Tibial nerve (tissue), 4 donors: Measurements from ENCODE around the gene KRTAP5-1. TPM values are rescaled to one million over a fixed set of nuclear protein-coding genes. Genes with fewer than 3 reads are reported as not detected.

ENCODE experiments used
- DNase-seq, 2 donors: peaks; one replicate each; pipeline ENCODE4 v3.0.0-alpha.2; 2019; ENCODE audit warnings: low spot score in 2 of 2
- H3K27ac ChIP-seq, 4 donors: fragments of 200-600 bp; sonication (generic) in 3 of 4; one replicate each; pipeline ENCODE4 v1.5.1; 2017 to 2019; ENCODE audit warnings: mild to moderate bottlenecking in 1 of 4
- H3K27me3 ChIP-seq, 2 donors: fragments of 200-600 bp; sonication (generic) in 1 of 2; one replicate each; pipeline versions ENCODE4 v1.5.1 to v1.6.0; 2017 to 2019
- H3K36me3 ChIP-seq, 3 donors: fragments of 200-600 bp; sonication (generic); one replicate each; pipeline ENCODE4 v1.5.1; 2018 to 2019
- H3K4me1 ChIP-seq, 4 donors: fragments of 200-600 bp; sonication (generic) in 3 of 4; one replicate each; pipeline ENCODE4 v1.5.1; 2017 to 2019
- H3K4me3 ChIP-seq, 4 donors: fragments of 200-600 bp; sonication (generic) in 3 of 4; one replicate each; pipeline ENCODE4 v1.5.1; 2017 to 2019; ENCODE audit warnings: mild to moderate bottlenecking in 1 of 4, moderate library complexity in 1 of 4
- H3K9me3 ChIP-seq, 4 donors: fragments of 200-600 bp; sonication (generic) in 3 of 4; one replicate each; pipeline ENCODE4 v1.5.1; 2017 to 2019
- EP300 ChIP-seq, 2 donors: sonication (generic); formaldehyde crosslinking; IDR thresholded peaks; one replicate each; pipeline ENCODE4 v1.6.1; 2017; ENCODE audit warnings: antibody characterized with exemption in 2 of 2, mild to moderate bottlenecking in 1 of 2
- POLR2A ChIP-seq, 2 donors: fragments of 450-650 bp; IDR thresholded peaks; one replicate each; pipeline ENCODE4 v1.6.1; 2017; ENCODE audit warnings: antibody characterized with exemption in 2 of 2, mild to moderate bottlenecking in 2 of 2, moderate library complexity in 2 of 2
- WGBS, 2 donors: methylation state at CpG; one replicate each; pipeline ENCODE4 v1.1.5; 2018; 5-methylcytosine and 5-hydroxymethylcytosine counted together
- total RNA-seq, 4 donors: library from RNA; depleted of rRNA; stranded (reverse); fragments of >200 nt; gene quantifications; one replicate each; pipeline ENCODE4 v1.1.0, GENCODE V29; 2016
- TF ChIP-seq, protein P1 (sequence below), 5 experiments: fragments of 200-600 bp in 3 of 5; fragments of 450-650 bp in 2 of 5; sonication (generic) in 3 of 5; IDR thresholded peaks; one replicate each; pipeline ENCODE4 v1.5.1; 2016 to 2019; ENCODE audit warnings: antibody characterized with exemption in 5 of 5, mild to moderate bottlenecking in 3 of 5, moderate library complexity in 2 of 5

KRTAP5-1 gene
- total RNA-seq, 4 donors from 2014 or later, result not detected

DNA sequence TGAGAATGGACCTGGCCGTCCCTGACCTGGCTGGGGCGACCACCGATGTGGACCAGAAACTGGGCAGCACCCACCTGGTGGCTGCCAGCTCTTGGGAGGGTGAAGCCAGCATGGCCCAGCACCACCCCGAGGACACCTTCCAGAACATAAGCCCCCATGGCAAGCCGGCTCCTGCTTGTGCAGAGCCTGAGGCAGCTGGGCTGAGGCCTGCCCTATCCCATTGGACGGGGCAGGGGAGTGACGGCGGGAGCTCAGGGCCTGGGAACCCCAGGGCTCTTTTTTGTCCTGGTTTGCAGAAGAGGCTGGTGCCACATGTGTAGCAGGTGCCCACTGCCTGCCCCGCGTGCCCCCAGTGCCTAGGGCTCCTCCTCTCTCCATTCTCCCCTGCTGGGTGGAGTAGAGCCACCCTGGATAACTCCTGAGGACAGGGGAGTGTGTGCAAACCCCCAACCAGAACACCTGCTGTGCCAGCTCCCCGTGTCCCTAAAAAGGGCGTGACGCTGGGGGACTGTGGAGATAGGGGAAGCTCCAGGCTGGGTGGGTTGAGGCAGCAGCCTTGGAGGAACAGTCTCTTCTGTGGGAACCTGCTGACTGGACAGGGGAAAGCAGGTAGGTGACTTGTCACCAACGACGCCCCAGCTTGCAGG lies 25.0 kb downstream of the KRTAP5-1 start:
- peak overlapping the region; percentile 89 to 99 (median 94) for H3K27ac ChIP-seq
- WGBS, 2 donors, result 70 to 80% methylated on average over 14 to 15 of the region's 15 CpGs
- no peaks in the 10 kb centered on the region for H3K27me3 ChIP-seq
- no peaks in the 10 kb centered on the region for H3K9me3 ChIP-seq
- H3K4me1 ChIP-seq, result peaks cover 0 to 61% (median 26%) of the 10 kb centered on the region in 4 donors
- no peak for TF ChIP-seq EP300 (IDR thresholded peaks at IDR 0.05)
- TF ChIP-seq, protein P1, sequence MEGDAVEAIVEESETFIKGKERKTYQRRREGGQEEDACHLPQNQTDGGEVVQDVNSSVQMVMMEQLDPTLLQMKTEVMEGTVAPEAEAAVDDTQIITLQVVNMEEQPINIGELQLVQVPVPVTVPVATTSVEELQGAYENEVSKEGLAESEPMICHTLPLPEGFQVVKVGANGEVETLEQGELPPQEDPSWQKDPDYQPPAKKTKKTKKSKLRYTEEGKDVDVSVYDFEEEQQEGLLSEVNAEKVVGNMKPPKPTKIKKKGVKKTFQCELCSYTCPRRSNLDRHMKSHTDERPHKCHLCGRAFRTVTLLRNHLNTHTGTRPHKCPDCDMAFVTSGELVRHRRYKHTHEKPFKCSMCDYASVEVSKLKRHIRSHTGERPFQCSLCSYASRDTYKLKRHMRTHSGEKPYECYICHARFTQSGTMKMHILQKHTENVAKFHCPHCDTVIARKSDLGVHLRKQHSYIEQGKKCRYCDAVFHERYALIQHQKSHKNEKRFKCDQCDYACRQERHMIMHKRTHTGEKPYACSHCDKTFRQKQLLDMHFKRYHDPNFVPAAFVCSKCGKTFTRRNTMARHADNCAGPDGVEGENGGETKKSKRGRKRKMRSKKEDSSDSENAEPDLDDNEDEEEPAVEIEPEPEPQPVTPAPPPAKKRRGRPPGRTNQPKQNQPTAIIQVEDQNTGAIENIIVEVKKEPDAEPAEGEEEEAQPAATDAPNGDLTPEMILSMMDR (IDR thresholded peaks at IDR 0.05), result no peak
- no peak for TF ChIP-seq POLR2A (IDR thresholded peaks at IDR 0.05)
- H3K4me3 ChIP-seq, result no peak overlapping the region
- H3K36me3 ChIP-seq, result peaks cover 0 to 47% (median 0%) of the 10 kb centered on the region in 3 donors
- no peak for DNase-seq

DNA sequence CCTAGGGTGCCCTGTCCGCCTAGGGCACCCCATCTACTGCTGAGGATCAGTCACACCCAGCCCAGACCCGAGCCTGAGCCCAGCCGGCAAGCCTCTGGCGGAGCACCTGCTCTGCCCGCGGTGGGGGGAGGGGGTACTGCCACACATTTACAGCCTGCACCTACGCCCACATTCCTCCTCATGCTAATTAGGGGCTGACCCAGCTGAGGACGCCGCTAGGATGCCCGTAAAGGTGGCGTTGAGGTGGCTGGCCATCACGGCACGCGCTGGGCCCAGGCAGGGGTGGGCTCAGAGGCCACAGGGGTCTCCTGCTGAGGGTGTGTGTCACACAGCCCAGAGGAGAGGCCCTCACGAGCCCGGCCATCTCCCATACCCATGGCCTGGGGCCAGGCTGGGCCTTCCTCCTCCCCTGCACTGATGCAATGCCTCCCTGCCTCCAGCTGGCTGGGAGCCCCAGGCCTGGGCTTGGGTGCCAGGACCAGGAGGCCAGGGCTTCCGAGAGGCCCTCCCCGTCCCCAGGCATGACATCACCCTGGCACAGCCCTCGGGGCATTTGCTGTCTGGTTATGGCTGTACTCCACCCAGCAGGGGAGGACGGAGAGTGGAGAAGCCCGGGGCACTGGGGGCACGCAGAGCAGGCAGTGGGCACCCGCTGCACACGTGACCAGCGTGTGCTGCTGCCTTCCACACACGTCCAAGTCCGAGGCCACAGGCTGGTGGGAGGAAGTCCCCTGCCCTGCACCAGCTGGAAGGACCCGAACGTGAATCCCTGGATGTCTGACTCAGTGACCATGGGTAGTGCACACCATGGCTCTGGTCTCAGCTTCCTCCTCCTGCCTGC lies 25.8 kb downstream of the KRTAP5-1 start:
- WGBS, 2 donors, result 34 to 45% methylated on average over 15 to 22 of the region's 29 CpGs
- H3K4me3 ChIP-seq, result no peak overlapping the region
- H3K27ac ChIP-seq, result peak overlapping the region; percentile 89 to 99 (median 94)
- DNase-seq, result peak; percentile 52 to 72
- peaks cover 0 to 56% (median 24%) of the 10 kb centered on the region in 4 donors for H3K4me1 ChIP-seq
- peak; percentile 65 to 97 for TF ChIP-seq EP300 (IDR thresholded peaks at IDR 0.05)
- peak in 1 of 2 donors; percentile 55 for TF ChIP-seq POLR2A (IDR thresholded peaks at IDR 0.05)
- TF ChIP-seq, protein P1 (IDR thresholded peaks at IDR 0.05), result peak in 2 of 5 experiments; percentile 13 to 25
- no peaks in the 10 kb centered on the region for H3K9me3 ChIP-seq
- no peaks in the 10 kb centered on the region for H3K27me3 ChIP-seq
- peaks cover 0 to 45% (median 0%) of the 10 kb centered on the region in 3 donors for H3K36me3 ChIP-seq

DNA sequence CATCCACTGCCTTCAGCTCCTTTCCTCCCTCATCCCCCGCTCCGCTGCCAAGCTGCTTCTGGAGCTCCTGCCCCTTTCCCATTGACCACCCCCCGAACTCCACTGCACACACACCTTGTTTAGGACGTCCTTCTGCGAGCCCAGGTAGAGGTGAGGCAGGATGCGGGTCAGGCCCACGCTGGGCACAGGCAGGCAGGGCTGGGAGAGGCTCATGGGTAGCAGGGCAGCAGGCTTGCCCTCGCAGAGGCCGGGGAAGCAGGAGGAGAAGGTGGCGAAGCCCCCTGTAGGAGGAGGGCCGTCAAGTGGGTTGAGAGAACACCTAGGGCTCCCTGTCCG lies 26.3 kb downstream of the KRTAP5-1 start:
- Histone ChIP-seq H3K27ac (peak overlapping the region; percentile 89 to 99 (median 94)), H3K4me3 (no peak overlapping the region), H3K4me1 (peaks cover 0 to 58% (median 27%) of the 10 kb centered on the region in 4 donors), H3K36me3 (peaks cover 0 to 41% (median 0%) of the 10 kb centered on the region in 3 donors), H3K9me3 (no peaks in the 10 kb centered on the region), H3K27me3 (no peaks in the 10 kb centered on the region)
- no peak for DNase-seq
- TF ChIP-seq EP300 (IDR thresholded peaks at IDR 0.05) (no peak), POLR2A (IDR thresholded peaks at IDR 0.05) (no peak)
- TF ChIP-seq, protein P1 (IDR thresholded peaks at IDR 0.05), result no peak
- 48 to 64% methylated on average over 12 of the region's 12 CpGs for WGBS, 2 donors

DNA sequence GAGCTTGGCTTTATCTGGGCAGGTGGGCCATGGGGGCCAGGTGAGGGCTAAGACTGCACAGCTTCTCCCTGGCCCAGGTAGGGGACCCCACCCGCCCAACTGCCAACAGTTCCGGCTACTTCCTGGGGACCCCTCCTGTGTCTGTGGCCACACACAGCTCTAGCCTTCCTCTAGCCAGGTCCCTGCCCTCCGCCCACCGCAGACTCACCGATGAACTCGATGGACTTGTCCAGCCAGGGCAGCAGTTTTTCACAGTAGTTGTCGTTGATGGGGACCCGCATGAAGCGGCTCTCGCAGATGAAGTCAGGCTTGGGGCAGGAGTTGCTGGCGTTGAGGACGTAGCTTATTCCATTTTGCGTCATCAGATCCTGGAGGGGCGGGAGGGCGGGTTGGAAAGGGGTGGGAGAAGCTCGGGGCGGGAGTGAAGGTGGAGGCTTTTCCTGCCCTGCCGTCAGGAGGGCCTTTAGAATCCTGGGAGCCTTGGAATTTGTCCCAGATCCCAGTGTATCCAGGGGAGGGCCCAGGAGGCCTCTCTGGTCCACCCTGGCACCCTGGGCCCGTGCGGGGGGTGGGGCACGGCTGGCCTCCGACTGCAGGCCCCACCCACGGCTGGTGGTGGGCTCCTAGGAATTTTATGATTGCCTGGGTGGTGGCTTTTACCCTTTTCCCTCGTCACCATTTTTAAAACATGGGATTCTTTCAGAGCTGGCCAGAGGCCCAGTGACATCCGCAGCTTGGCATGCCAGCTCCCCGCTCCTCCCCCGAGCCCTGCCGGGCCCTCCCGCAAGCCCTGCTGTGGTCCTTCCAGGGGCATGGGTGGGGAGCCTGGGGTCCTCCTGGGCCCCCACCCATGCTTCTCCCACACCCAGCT lies 26.9 kb downstream of the KRTAP5-1 start:
- H3K36me3 ChIP-seq, result peaks cover 0 to 35% (median 0%) of the 10 kb centered on the region in 3 donors
- H3K27me3 ChIP-seq, result peaks cover 0 to 1% of the 10 kb centered on the region in 2 donors
- no peak for TF ChIP-seq POLR2A (IDR thresholded peaks at IDR 0.05)
- TF ChIP-seq EP300 (IDR thresholded peaks at IDR 0.05), result peak; percentile 63 to 75
- DNase-seq, result peak in 1 of 2 donors; percentile 45
- H3K4me3 ChIP-seq, result no peak overlapping the region
- H3K27ac ChIP-seq, result peak overlapping the region; percentile 89 to 99 (median 94)
- H3K4me1 ChIP-seq, result peaks cover 0 to 59% (median 27%) of the 10 kb centered on the region in 4 donors
- WGBS, 2 donors, result 35 to 41% methylated on average over 29 of the region's 29 CpGs
- no peaks in the 10 kb centered on the region for H3K9me3 ChIP-seq
